HG03520 (cell line): Measurements from ENCODE around the gene SLC2A1.

ENCODE experiments used
- ATAC-seq: cut with Tn5 transposase; IDR thresholded peaks from one replicate; pipeline ENCODE4 v1.9.1; 2021; ENCODE audit warnings: mild to moderate bottlenecking, moderate library complexity; ENCODE audit not compliant: unreplicated experiment

The SLC2A1 gene

GRCh38 chr1:42961312-42962091, 2.8 kb upstream of the SLC2A1 start:
- ATAC-seq: no peak

DNA sequence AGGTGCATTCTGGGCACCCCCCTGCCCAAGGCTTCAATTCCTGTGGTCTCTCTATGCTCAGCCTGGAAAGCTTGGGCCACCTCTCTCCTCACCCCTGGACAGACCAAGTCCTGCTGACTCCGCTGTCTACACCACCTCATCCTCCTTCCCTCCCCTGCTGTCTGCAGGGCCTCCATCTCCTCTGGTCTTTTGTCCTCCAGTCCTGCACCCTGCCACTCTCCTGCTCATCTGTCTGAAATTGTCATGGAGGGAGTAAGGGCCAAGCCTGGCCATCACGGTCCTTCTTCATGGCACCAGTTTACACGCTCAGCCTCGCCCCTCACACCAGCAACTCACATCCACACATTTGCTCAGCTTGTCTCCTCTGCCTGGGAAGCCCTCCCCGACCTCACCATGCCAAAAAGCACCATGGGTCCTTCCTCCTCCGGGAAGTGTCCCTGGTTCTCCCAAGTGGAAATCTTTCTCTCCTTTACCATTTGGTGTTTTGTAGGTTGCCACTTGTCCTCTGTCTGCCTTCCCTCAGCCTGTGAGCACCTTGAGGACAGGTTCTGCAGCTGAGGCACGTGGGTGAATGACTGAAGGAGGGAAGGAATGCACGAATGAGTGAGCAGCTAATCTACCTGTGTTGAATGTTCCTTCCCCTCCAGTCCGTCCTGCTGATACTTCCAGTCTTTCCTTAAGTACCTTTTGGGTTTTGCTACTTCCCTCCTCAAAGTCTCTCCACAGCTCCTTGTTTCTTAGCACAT, 2.1 kb upstream of the SLC2A1 start:
- ATAC-seq: no peak

DNA sequence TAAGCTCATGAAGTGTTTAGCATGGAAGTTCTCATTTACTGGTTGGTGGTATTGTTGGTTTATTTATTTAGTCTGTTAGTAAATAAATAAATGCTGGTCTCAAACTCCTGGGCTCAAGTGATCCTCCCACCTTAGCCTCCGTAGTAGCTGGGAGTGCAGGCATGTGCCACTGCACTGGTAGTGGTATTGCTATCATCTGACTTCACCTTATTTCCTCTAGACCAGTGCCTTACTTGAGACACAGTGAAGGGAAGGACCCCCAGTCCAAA, 1.4 kb upstream of the SLC2A1 start:
- no peak for ATAC-seq

- ATAC-seq: peak; percentile 43
Observed at GRCh38 chr1:42957880-42958487, 684 bp downstream of the SLC2A1 start.

- no peak for ATAC-seq
Observed at GRCh38 chr1:42957229-42957879, 1.3 kb downstream of the SLC2A1 start.

DNA sequence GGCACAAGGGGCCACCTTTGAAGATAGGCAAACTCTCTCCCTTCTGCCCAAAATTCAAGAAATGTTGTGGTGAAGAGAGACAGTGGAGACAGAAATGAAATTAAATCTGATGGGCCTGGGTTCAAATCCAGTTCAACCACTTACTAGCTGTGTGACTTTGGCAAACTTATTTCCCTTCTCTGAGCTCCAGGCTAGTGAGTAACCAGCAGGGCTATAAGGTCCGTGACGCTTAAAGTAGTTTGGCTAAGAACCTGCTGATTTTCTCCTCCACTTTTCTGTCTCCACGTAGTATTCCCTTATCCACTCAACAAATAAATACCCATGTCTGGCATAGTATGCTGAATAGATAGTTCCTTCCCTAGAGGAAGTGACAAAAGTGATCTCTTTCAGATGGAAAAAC, 1.9 kb downstream of the SLC2A1 start:
- no peak for ATAC-seq

DNA sequence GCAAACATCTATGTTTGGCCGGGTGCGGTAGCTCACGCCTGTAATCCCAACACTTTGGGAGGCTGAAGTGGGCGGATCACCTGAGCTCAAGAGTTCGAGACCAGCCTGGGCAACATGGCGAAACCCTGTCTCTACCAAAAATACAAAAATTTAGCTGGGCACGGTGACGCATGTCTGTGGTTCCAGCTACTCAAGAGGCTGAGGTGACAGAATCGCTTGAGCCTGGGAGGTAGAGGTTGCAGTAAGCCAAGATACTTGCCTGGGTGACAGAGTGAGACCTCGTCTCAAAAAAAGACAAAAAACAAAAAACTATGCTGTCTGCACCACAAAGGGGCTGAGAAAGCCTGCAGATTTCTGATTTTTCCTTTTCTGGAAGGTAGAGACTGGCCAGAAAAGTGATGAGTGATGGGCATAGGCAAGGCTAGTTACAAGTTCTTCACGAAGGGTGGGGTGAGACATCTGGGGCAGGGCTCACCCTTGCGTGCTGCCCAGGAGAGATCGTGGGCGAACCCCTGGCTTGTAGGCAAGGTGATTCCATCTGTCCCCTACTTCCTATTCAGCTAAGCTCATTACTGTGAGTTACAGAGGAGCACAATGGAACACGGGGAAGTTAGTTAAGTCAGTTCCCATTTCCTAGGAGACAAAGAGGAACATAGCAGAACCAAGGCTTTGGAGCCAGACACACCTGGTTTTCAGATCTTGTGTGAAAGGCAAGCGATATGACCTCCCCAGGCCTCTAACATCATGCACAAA, 3.2 kb downstream of the SLC2A1 start:
- ATAC-seq: no peak

GRCh38 chr1:42953182-42954180, 5.2 kb downstream of the SLC2A1 start:
- no peak for ATAC-seq

DNA sequence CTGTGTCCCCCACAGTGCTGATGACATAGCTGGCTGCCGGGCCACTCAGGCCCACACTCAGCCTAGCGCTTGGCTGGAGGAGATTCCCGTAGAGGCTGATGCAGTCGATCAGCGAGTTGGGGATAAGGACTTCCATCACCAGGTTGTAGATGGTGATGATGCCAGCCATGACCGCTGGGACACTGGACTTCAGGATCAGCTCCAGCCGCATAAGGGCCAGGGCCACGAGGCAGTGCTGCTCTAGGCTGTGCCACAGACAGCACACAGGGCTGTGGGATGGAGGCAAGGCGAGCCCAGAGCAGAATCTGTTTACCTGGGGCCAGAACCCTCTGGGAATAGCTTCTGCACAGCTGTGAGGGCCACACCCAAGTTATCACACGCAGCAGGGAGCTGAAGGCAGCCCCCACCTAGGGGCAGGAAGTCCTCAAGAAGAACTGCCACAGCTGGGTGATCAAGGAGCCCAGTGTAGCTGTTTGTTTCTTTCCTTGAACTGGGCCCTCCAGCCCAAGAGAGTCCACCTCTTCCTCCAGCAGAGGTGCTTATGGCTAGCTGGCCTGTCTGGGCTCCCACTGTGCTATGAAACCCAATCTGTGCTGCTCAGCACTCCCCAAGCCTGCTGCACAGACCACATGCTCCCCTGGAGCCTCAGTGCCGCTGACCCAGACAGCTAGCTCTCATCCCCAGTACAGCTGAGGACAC, 6.2 kb downstream of the SLC2A1 start:
- ATAC-seq: no peak

- no peak for ATAC-seq
Observed at GRCh38 chr1:42951588-42951987, 7.1 kb downstream of the SLC2A1 start.

GRCh38 chr1:42950116-42950481, 8.6 kb downstream of the SLC2A1 start:
- ATAC-seq: no peak

DNA sequence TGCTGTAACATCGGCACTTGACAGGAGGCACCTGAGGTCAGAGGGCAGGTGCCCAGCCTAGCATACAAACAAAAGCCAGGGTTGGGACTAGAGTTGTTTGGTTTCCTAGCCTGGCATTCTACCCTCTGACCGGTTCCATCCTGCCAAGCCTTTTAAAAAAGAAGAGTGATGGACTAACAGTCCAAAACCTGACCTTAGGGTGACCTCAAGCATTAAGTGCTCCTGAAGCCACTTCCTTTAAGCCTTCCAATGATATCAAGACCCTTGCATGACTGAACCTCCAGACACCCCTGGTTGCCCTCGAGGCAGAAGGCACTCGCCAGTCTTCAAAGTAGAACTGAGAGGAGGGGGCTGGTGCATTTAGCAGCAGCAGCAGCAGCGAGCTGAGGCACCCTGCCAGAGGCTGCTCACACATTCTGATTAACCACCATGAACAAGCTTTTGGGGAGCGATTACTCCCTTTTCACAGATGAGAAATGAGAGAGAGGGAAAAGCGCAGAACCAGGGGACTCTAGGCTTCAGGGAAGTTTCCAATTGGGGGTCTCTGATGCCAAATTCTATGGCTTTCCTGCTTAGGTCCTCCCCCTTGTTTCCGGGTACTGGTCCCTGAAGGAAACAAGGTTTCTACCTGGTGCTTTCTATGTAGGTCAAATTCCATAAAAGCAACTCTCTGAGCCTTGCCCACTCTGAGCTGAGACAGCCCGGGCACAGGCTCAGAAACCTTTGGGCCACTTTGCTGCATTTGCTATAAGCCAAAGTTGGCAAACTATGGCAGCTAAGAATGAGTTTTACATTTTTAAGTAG, 9.2 kb downstream of the SLC2A1 start:
- ATAC-seq: no peak

GRCh38 chr1:42947965-42948732, 10.5 kb downstream of the SLC2A1 start:
- ATAC-seq: no peak

GRCh38 chr1:42947117-42947516, 11.6 kb downstream of the SLC2A1 start:
- ATAC-seq: no peak

DNA sequence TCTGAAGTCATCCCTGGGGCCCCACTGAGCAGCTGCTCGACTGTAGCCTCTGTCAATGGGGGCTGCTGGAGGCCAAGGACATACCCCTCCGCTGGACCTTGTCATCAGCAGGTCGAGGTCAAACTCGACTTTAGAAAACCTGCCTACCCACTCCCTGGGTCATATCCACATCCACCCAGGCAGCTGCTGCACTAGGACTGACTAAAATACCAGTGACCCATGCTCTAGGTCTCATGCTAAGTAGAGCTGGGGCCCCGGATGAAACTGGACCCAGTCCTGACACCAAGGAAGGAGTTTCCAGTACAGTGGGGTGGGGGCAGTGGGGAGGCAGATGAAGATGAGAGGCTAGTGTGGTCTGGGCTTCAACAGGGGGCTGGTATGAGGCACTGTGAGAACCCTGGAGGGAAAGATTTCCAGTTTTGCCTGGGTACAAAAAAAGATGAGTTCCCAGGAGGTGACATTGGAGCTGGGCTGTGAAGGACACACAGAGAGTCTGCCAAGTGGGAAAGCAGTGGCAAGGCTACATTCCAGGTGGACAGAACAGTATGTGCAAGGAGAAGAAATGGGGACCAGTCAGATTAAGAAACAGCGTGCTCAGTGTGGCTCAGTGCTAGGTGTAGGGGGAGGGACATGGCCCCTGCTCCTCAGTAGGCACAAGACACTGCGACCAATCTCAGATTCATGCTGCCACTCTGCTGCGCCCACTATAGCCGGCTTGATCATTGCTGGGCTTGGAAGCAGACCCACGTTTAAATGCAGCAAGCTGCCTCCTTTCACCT, 12.4 kb downstream of the SLC2A1 start:
- no peak for ATAC-seq

- ATAC-seq: no peak
Observed at GRCh38 chr1:42945164-42945563, 13.5 kb downstream of the SLC2A1 start.
